ENCODE results near the gene RHBDD1. TPM values are rescaled to one million over a fixed set of nuclear protein-coding genes. Genes with fewer than 3 reads are reported as not detected.

Gene RHBDD1
- polyA plus RNA-seq, 2 of the 4 experiments (the other 2 are of a cell fraction) = 8.3 to 46.9 TPM

GRCh38 chr2:226906163-226906693, 70.4 kb downstream of the RHBDD1 start:
- FAIRE-seq (no peak), ATAC-seq (no peak), DNase-seq (ENCODE audit: low read depth in 1 of 2, low spot score in 1 of 2) (no peak)
- no peak overlapping the region for H3K4me3 ChIP-seq
- H3K4me2 ChIP-seq = no peak overlapping the region
- H3K9me3 ChIP-seq = no peaks in the 10 kb centered on the region
- CTCF ChIA-PET = no interaction called here
- no peak overlapping the region for H3K27ac ChIP-seq
- WGBS (ENCODE audit: missing lambda C conversion rate) = 94% methylated on average over 4 of the region's 4 CpGs
- POLR2A ChIA-PET = no interaction called here
- peaks cover 14% of the 10 kb centered on the region; the same call in 1 of the 3 replicates for H3K4me1 ChIP-seq
- no peak for TF ChIP-seq EHMT2 (IDR thresholded peaks at IDR 0.05; ENCODE audit: low read depth)
- no peak for TF ChIP-seq GATA3 (IDR thresholded peaks at IDR 0.05; ENCODE audit: borderline replicate concordance)
- no peak for TF ChIP-seq HOXB13 (CRISPR knock-in tag; IDR thresholded peaks at IDR 0.05; ENCODE audit: low read depth)
- TF ChIP-seq HEYL (CRISPR knock-in tag; IDR thresholded peaks at IDR 0.05) = no peak
- no peak for TF ChIP-seq FOXS1 (CRISPR knock-in tag; IDR thresholded peaks at IDR 0.05)
- TF ChIP-seq MAX (IDR thresholded peaks at IDR 0.05) = no peak
- no peak for TF ChIP-seq CEBPB (IDR thresholded peaks at IDR 0.05)
- no peak for TF ChIP-seq BHLHE40 (IDR thresholded peaks at IDR 0.05; ENCODE audit: low read depth, low read length)
- no peak for TF ChIP-seq EHF (CRISPR knock-in tag; IDR thresholded peaks at IDR 0.05)
- no peak for TF ChIP-seq TP53 (CRISPR knock-in tag; IDR thresholded peaks at IDR 0.05)
- TF ChIP-seq CBX2 (IDR thresholded peaks at IDR 0.05; ENCODE audit: borderline replicate concordance, low read depth) = no peak
- TF ChIP-seq CBX8 (IDR thresholded peaks at IDR 0.05) = no peak
- TF ChIP-seq TFCP2L1 (CRISPR knock-in tag; IDR thresholded peaks at IDR 0.05) = no peak
- TF ChIP-seq RNF2 (IDR thresholded peaks at IDR 0.05; ENCODE audit: borderline replicate concordance, low read depth) = no peak
- no peak for TF ChIP-seq HMGXB4 (CRISPR knock-in tag; IDR thresholded peaks at IDR 0.05; ENCODE audit: borderline replicate concordance)
- TF ChIP-seq REST (IDR thresholded peaks at IDR 0.05) = no peak
- no peak for TF ChIP-seq MYC (IDR thresholded peaks at IDR 0.05; ENCODE audit: borderline replicate concordance, low read length)

GRCh38 chr2:226909126-226909525, 73.3 kb downstream of the RHBDD1 start:
- Histone ChIP-seq H3K4me2 (no peak overlapping the region), H3K9me3 (no peaks in the 10 kb centered on the region), H3K4me1 (no peaks in the 10 kb centered on the region), H3K27ac (no peak overlapping the region), H3K4me3 (no peak overlapping the region)
- FAIRE-seq (no peak), ATAC-seq (no peak), DNase-seq (ENCODE audit: low read depth in 1 of 2, low spot score in 1 of 2) (no peak)
- WGBS (ENCODE audit: missing lambda C conversion rate) = 82% methylated on average over 3 of the region's 3 CpGs
- ChIA-PET CTCF (interaction anchor here (1.2 kb wide), 1 partner anchor 47 kb away, joined by 3 read pairs; no protein-coding TSS in a partner anchor), POLR2A (no interaction called here)
- no peak for TF ChIP-seq HOXB5 (CRISPR knock-in tag; IDR thresholded peaks at IDR 0.05)
- TF ChIP-seq E2F6 (IDR thresholded peaks at IDR 0.05; ENCODE audit: borderline replicate concordance, low read depth) = no peak
- TF ChIP-seq ZSCAN20 (CRISPR knock-in tag; IDR thresholded peaks at IDR 0.05) = no peak
- TF ChIP-seq CBX8 (IDR thresholded peaks at IDR 0.05) = no peak
